Smooth muscle cell (in vitro differentiated cells): ENCODE results near the gene POLR2H. TPM values are rescaled to one million over a fixed set of nuclear protein-coding genes. Genes with fewer than 3 reads are reported as not detected.

Experiments used
- DNase-seq: peaks from one replicate; lab custom pipeline; 2025; ENCODE audit not compliant: unreplicated experiment; lab: John Stamatoyannopoulos, UW
- H2AFZ ChIP-seq: fragments of 200-600 bp; sonication (generic); 2 replicates; pipeline ENCODE4 v1.6.0; 2016; ENCODE audit warnings: antibody characterized with exemption, low read depth, mild to moderate bottlenecking
- H3F3A ChIP-seq: fragments of 200-600 bp; sonication (generic); 2 replicates; pipeline ENCODE4 v1.6.0; 2017; ENCODE audit warnings: antibody characterized with exemption, low read depth
- H3K27ac ChIP-seq: fragments of 200-600 bp; sonication (generic); 2 replicates; pipeline ENCODE4 v1.5.1; 2016; ENCODE audit warnings: low read depth, mild to moderate bottlenecking
- H3K27me3 ChIP-seq: fragments of 200-600 bp; sonication (generic); 2 replicates; pipeline ENCODE4 v1.6.1; 2016; ENCODE audit warnings: low read depth, mild to moderate bottlenecking
- H3K36me3 ChIP-seq: fragments of 200-600 bp; sonication (generic); 2 replicates; pipeline ENCODE4 v1.5.1; 2016; ENCODE audit warnings: low read depth
- H3K4me1 ChIP-seq: fragments of 200-600 bp; sonication (generic); 2 replicates; pipeline ENCODE4 v1.5.1; 2016; ENCODE audit warnings: low read depth
- H3K4me2 ChIP-seq: fragments of 200-600 bp; sonication (generic); 2 replicates; pipeline ENCODE4 v1.6.0; 2016; ENCODE audit warnings: mild to moderate bottlenecking
- H3K4me3 ChIP-seq: fragments of 200-600 bp; sonication (generic); 2 replicates; pipeline ENCODE4 v1.5.1; 2016; ENCODE audit warnings: mild to moderate bottlenecking
- H3K79me2 ChIP-seq: fragments of 200-600 bp; sonication (generic); 2 replicates; pipeline ENCODE4 v1.6.0; 2016; ENCODE audit warnings: low read depth, mild to moderate bottlenecking
- H3K9ac ChIP-seq: fragments of 200-600 bp; sonication (generic); 2 replicates; pipeline ENCODE4 v1.6.0; 2016; ENCODE audit warnings: low read depth
- H3K9me3 ChIP-seq: fragments of 200-600 bp; sonication (generic); replicated peaks from 2 replicates; pipeline ENCODE4 v1.5.1; 2016; ENCODE audit warnings: low read depth
- H4K20me1 ChIP-seq: fragments of 200-600 bp; sonication (generic); 2 replicates; pipeline ENCODE4 v1.6.0; 2016; ENCODE audit warnings: low read depth
- WGBS: methylation state at CpG from one replicate; pipeline ENCODE4 v1.1.7; 2016; ENCODE audit warnings: low lambda C conversion rate; 5-methylcytosine and 5-hydroxymethylcytosine counted together
- polyA plus RNA-seq: library from polyadenylated mRNA; unstranded; fragments of >200 nt; fragmentation: Nextera tagmentation; extraction: Ambion mirVana; gene quantifications from 2 replicates; pipeline ENCODE4 v1.2.1, GENCODE V29; 2016
- total RNA-seq: library from RNA; depleted of rRNA; stranded (reverse); fragments of >200 nt; gene quantifications from 2 replicates; pipeline ENCODE4 v1.2.3, GENCODE V29; 2014
- TF ChIP-seq, protein P1 (sequence below): fragments of 200-600 bp; sonication (generic); IDR thresholded peaks from 2 replicates; pipeline ENCODE4 v1.5.1; 2017; ENCODE audit warnings: borderline replicate concordance, mild to moderate bottlenecking, antibody characterized with exemption; ENCODE audit not compliant: insufficient read depth, poor library complexity, severe bottlenecking

POLR2H gene
- total and polyA plus RNA-seq, 2 experiments from 2014 or later = 77.9 to 154 TPM

DNA sequence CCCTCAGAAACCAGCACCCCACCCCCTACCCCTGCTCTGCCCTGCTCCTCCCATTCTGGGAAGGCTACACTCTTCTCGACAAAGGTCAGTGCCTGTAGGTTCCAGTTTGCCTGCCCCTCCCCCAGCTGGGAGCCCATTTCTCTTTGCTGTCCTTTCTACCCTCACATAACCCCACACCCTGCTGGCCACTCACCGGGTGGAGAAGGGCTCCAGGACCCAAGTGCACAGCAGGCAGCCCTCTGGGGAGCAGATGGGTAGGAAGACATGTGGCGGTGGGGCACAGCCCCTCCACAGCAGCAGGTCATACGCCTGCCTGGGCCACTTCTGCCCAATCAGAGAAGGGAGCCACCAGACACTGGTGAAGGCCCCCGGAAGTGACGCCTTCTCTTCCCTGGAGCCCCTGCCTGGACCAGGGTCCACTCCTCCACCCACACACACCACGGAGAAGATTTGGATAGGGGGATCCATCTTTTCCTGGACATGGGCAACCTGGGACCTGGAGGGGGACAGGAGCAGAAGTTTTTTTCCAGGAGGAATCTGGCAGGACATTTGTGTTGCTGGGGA lies 16.5 kb downstream of the POLR2H start, which contains the start of gene THPO:
TSS of gene THPO (minus strand) at position 326 of the 564 bp plus-strand sequence. CDS start 1,948 bp downstream, outside the sequence.
- TF ChIP-seq, protein P1, sequence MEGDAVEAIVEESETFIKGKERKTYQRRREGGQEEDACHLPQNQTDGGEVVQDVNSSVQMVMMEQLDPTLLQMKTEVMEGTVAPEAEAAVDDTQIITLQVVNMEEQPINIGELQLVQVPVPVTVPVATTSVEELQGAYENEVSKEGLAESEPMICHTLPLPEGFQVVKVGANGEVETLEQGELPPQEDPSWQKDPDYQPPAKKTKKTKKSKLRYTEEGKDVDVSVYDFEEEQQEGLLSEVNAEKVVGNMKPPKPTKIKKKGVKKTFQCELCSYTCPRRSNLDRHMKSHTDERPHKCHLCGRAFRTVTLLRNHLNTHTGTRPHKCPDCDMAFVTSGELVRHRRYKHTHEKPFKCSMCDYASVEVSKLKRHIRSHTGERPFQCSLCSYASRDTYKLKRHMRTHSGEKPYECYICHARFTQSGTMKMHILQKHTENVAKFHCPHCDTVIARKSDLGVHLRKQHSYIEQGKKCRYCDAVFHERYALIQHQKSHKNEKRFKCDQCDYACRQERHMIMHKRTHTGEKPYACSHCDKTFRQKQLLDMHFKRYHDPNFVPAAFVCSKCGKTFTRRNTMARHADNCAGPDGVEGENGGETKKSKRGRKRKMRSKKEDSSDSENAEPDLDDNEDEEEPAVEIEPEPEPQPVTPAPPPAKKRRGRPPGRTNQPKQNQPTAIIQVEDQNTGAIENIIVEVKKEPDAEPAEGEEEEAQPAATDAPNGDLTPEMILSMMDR = no peak
- no peak within 1 kb of the TSS for H3K9ac ChIP-seq

DNA sequence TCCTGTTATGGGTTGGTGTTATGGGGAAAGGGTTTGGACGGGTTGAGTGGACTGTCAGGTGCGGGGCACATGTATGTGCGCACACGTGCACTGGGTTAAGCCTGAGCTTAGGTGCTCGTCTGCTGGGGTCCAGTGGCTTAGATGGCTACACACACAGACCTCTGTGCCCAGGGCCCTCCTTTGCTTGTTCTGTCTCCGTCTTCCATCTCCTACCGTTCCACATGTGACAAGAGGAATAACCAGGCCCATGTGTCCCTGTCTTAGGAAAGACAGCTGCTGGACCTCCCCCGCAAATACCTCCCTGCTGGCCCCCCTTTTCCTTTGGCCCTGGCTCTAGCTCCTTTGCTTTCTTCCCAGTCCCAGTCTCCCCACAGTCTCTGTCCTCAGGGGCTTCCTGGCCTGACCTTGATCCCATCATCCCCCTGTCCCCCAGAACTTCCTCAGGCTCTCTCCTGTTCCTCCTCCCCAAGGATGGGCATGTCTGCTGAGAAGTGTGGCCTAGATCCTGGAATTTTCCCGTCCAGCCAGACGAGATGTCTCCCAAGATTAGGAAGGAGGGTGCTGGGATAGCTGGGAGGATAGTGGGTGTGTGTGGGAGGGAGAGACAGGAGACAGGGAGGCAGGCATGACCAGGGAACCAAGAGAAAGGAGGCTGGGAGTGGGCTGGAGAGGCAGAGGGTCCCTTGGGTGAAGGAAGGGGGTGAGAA lies 17.3 kb downstream of the POLR2H start:
- H3K27ac ChIP-seq = no peak overlapping the region
- WGBS = 62% methylated on average over 10 of the region's 10 CpGs
- H3K9ac ChIP-seq = no peak overlapping the region
- H3K79me2 ChIP-seq = no peaks in the 10 kb centered on the region
- no peak overlapping the region for H2AFZ ChIP-seq
- H3K27me3 ChIP-seq = peaks cover 18% of the 10 kb centered on the region
- no peaks in the 10 kb centered on the region for H3F3A ChIP-seq
- no peaks in the 10 kb centered on the region for H3K9me3 ChIP-seq
- H4K20me1 ChIP-seq = no peaks in the 10 kb centered on the region
- no peak for DNase-seq
- H3K36me3 ChIP-seq = no peaks in the 10 kb centered on the region
- H3K4me3 ChIP-seq = no peak overlapping the region
- TF ChIP-seq, protein P1 = no peak
- H3K4me2 ChIP-seq = peak overlapping the region; percentile 78
- peaks cover 22% of the 10 kb centered on the region for H3K4me1 ChIP-seq

More for the DNA sequence above, 16.5 kb downstream of the POLR2H start, which contains the start of gene THPO:
- H4K20me1 ChIP-seq = no peaks in the 10 kb centered on the region
- H3K27me3 ChIP-seq = peaks cover 18% of the 10 kb centered on the region
- no peak for DNase-seq
- no peak within 1 kb of the TSS for H2AFZ ChIP-seq
- H3K36me3 ChIP-seq = no peaks in the 10 kb centered on the region
- no peaks in the 10 kb centered on the region for H3K9me3 ChIP-seq
- no peaks in the 10 kb centered on the region for H3K79me2 ChIP-seq
- peak within 1 kb of the TSS; percentile 78 for H3K4me2 ChIP-seq
- H3F3A ChIP-seq = no peaks in the 10 kb centered on the region
- 46% methylated on average over 7 of the region's 7 CpGs for WGBS
- H3K27ac ChIP-seq = no peak within 1 kb of the TSS
- no peak within 1 kb of the TSS for H3K4me3 ChIP-seq
- peaks cover 22% of the 10 kb centered on the region for H3K4me1 ChIP-seq

DNA sequence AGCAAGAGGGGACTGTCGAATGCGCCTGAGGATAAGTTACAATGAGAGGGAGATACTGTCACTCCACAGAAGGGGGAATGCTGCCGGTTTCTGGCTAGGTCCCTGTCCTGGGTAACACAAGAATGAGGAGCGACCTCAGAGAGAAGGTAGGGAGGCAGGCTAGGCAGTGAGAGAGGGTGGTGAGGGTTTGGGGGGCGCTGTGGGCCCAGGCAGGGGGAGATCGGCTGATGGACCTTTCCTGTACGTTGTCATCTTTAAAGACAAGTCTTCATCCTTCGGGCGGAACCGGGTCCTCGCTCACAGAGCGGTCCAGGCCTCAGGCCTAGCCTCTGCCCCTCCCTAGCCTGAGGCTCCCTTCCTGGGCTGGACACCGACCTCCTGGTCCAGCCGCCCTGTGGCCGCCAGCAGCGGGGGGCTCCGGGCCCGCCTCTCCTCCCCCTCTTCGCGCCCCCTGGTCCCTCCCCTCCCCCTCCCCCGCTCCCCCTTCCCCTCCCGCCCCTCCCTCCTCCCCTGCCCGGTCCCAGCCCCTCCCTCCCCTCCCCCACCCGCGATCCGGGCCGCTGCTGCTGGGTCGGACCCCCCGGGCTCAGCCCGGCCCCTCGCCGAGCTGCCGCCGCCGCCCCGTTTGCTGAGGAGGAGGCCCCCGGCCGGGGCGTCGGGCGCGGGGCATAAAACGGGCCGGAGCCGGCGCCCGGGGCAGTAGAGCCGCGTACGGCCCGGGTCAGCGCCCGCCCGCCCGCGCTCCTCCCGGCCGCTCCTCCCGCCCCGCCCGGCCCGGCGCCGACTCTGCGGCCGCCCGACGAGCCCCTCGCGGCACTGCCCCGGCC lies 18.1 kb downstream of the POLR2H start, which contains the start of gene CHRD:
TSS of gene CHRD (plus strand) at position 697 of the 827 bp plus-strand sequence. CDS start 265 bp downstream, outside the sequence.
- WGBS = 22% methylated on average over 12 of the region's 71 CpGs
- no peaks in the 10 kb centered on the region for H3K36me3 ChIP-seq
- H3F3A ChIP-seq = no peaks in the 10 kb centered on the region
- no peak within 1 kb of the TSS for H3K27ac ChIP-seq
- no peaks in the 10 kb centered on the region for H4K20me1 ChIP-seq
- no peaks in the 10 kb centered on the region for H3K79me2 ChIP-seq
- H3K9me3 ChIP-seq = no peaks in the 10 kb centered on the region
- H3K4me2 ChIP-seq = peak within 1 kb of the TSS; percentile 88
- TF ChIP-seq, protein P1 = no peak
- peak within 1 kb of the TSS; percentile 57 for H3K4me3 ChIP-seq
- H3K27me3 ChIP-seq = peaks cover 18% of the 10 kb centered on the region
- peaks cover 22% of the 10 kb centered on the region for H3K4me1 ChIP-seq
- H2AFZ ChIP-seq = no peak within 1 kb of the TSS
- H3K9ac ChIP-seq = no peak within 1 kb of the TSS
- DNase-seq = no peak
